NCI-H82 treated with DMSO at 0.1 percent for 48 hours (cell line): Measurements from ENCODE around the gene TMEM18.

Source experiments
- DNase-seq: peaks from one replicate; lab custom pipeline; 2025; ENCODE audit not compliant: unreplicated experiment; lab: John Stamatoyannopoulos, UW

Gene TMEM18

GRCh38 chr2:673615-674320, 3.4 kb downstream of the TMEM18 start:
- DNase-seq, result no peak

GRCh38 chr2:673016-673415, 4.2 kb downstream of the TMEM18 start:
- no peak for DNase-seq

- no peak for DNase-seq
Observed at GRCh38 chr2:672606-672905, 4.7 kb downstream of the TMEM18 start.

GRCh38 chr2:671787-672605, 5.2 kb downstream of the TMEM18 start:
- DNase-seq, result no peak

GRCh38 chr2:671072-671471, 6.1 kb downstream of the TMEM18 start:
- no peak for DNase-seq

- no peak for DNase-seq
Observed at GRCh38 chr2:670637-671036, 6.6 kb downstream of the TMEM18 start.

- no peak for DNase-seq
Observed at GRCh38 chr2:669323-669722, 7.9 kb downstream of the TMEM18 start.

- no peak for DNase-seq
Observed at GRCh38 chr2:668000-668398, 9.2 kb downstream of the TMEM18 start.

GRCh38 chr2:667332-667999, 9.7 kb downstream of the TMEM18 start:
- DNase-seq, result no peak

GRCh38 chr2:666441-666840, 10.8 kb downstream of the TMEM18 start:
- no peak for DNase-seq

GRCh38 chr2:665340-666073, 11.7 kb downstream of the TMEM18 start:
- DNase-seq, result no peak

GRCh38 chr2:664063-664462, 13.1 kb downstream of the TMEM18 start:
- no peak for DNase-seq

- DNase-seq, result no peak
Observed at GRCh38 chr2:663221-663620, 14.0 kb downstream of the TMEM18 start.

GRCh38 chr2:661360-661635, 15.9 kb downstream of the TMEM18 start:
- DNase-seq, result no peak

GRCh38 chr2:660586-661359, 16.4 kb downstream of the TMEM18 start:
- no peak for DNase-seq

GRCh38 chr2:660029-660428, 17.2 kb downstream of the TMEM18 start:
- no peak for DNase-seq

GRCh38 chr2:658426-658825, 18.8 kb downstream of the TMEM18 start:
- no peak for DNase-seq

GRCh38 chr2:657766-658165, 19.4 kb downstream of the TMEM18 start:
- no peak for DNase-seq

- no peak for DNase-seq
Observed at GRCh38 chr2:656676-657075, 20.5 kb downstream of the TMEM18 start.

- no peak for DNase-seq
Observed at GRCh38 chr2:655626-656025, 21.6 kb downstream of the TMEM18 start.

- no peak for DNase-seq
Observed at GRCh38 chr2:654896-655295, 22.3 kb downstream of the TMEM18 start.
